Astrocyte of the cerebellum (primary cell): ENCODE measurements around the gene HAPLN1.
A peak's percentile ranks its signal among the peaks of the same experiment; 100 is the strongest.

Experiments
- DNase-seq: peaks from one replicate; pipeline ENCODE4 v3.0.0-alpha.2; 2011; ENCODE audit warnings: low read depth
- H3K4me3 ChIP-seq: 2 replicates; pipeline ENCODE4 v1.5.1; 2011; ENCODE audit warnings: mild to moderate bottlenecking, low read depth, low read length, moderate library complexity
- in situ Hi-C: cut with HindIII; loops from 2 replicates; pipeline ENCODE4 v1.10.0; 2017; ENCODE audit warnings: low sequenced_read_pairs
- TF ChIP-seq, protein P1 (sequence below): IDR thresholded peaks from 2 replicates; pipeline ENCODE4 v1.5.1; 2012; ENCODE audit warnings: low read length, low read depth, moderate library complexity, mild to moderate bottlenecking; ENCODE audit errors: missing control alignments

HAPLN1 gene

GRCh38 chr5:83639911-83640310, 80.7 kb downstream of the HAPLN1 start:
- in situ Hi-C loops = no loop called here
- DNase-seq = no peak
- H3K4me3 ChIP-seq = no peak overlapping the region
- TF ChIP-seq, protein P1, sequence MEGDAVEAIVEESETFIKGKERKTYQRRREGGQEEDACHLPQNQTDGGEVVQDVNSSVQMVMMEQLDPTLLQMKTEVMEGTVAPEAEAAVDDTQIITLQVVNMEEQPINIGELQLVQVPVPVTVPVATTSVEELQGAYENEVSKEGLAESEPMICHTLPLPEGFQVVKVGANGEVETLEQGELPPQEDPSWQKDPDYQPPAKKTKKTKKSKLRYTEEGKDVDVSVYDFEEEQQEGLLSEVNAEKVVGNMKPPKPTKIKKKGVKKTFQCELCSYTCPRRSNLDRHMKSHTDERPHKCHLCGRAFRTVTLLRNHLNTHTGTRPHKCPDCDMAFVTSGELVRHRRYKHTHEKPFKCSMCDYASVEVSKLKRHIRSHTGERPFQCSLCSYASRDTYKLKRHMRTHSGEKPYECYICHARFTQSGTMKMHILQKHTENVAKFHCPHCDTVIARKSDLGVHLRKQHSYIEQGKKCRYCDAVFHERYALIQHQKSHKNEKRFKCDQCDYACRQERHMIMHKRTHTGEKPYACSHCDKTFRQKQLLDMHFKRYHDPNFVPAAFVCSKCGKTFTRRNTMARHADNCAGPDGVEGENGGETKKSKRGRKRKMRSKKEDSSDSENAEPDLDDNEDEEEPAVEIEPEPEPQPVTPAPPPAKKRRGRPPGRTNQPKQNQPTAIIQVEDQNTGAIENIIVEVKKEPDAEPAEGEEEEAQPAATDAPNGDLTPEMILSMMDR = no peak

GRCh38 chr5:83636156-83636555, 84.5 kb downstream of the HAPLN1 start:
- no peak overlapping the region for H3K4me3 ChIP-seq
- TF ChIP-seq, protein P1 = no peak
- DNase-seq = no peak
- in situ Hi-C loops = no loop called here

DNA sequence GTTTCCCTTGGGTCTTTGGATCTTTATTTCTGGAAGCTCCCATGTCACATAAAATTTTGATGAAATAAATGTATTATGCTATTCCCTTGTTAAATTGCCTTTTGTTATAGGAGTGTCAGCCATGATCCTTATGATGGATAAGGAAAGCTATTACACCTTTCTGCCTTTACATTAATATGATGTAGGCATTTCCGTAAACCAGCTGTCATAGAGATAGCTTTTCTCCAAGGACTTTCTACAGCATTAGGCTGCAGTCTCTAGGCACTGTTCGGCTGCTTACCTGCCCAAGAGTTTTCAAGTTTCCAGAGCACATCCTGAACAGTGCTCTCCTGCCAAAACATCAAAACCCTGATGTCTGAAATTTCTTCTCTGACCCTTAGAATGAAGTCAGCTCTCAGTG, 87.4 kb downstream of the HAPLN1 start:
- TF ChIP-seq, protein P1 = no peak
- DNase-seq = no peak
- in situ Hi-C loops = no loop called here
- no peak overlapping the region for H3K4me3 ChIP-seq

GRCh38 chr5:83632874-83633273, 87.8 kb downstream of the HAPLN1 start:
- TF ChIP-seq, protein P1 = no peak
- no peak overlapping the region for H3K4me3 ChIP-seq
- peak; percentile 33 for DNase-seq
- in situ Hi-C loops = no loop called here

- no peak for DNase-seq
- H3K4me3 ChIP-seq = no peak overlapping the region
- in situ Hi-C loops = no loop called here
- TF ChIP-seq, protein P1 = no peak
Observed at GRCh38 chr5:83628360-83628759, 92.3 kb downstream of the HAPLN1 start.

DNA sequence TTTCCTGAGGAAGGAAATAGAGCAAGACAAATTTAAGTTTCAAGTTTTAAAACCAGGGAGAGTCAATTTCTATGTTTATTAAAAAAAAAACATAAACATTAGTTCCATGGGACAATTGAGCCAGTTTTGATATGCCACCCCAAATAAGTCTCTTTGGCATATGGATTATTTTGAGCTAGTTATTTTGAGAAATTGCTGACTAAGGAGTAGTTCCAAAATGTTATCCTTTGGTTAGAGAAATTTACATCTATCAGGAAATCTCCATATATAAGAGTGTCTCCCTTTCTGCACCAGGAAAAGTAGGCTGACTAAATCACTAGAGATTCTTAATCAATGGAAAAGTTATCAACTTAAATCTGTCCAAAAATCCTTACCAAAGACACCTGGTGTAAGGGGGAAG, 105.8 kb downstream of the HAPLN1 start:
- no peak for DNase-seq
- no peak overlapping the region for H3K4me3 ChIP-seq
- in situ Hi-C loops = no loop called here
- TF ChIP-seq, protein P1 = no peak

- no peak overlapping the region for H3K4me3 ChIP-seq
- TF ChIP-seq, protein P1 = peak; percentile 81
- peak; percentile 41 for DNase-seq
- in situ Hi-C loops = no loop called here
Observed at GRCh38 chr5:83608122-83608521, 112.5 kb downstream of the HAPLN1 start.
